DND-41 (cell line): ENCODE results near the gene ALDH9A1.

Experiments
- ATAC-seq: fragments of 200-7000 bp; cut with Tn5 transposase; 3 replicates; pipeline ENCODE4 v1.9.1; 2021; ENCODE audit warnings: low read depth; ENCODE audit not compliant: insufficient read depth
- DNase-seq: peaks from one replicate; pipeline ENCODE4 v3.0.0-alpha.2; 2020
- H2AFZ ChIP-seq: 2 replicates; pipeline ENCODE4 v1.6.0; 2012; ENCODE audit warnings: low read depth, low read length
- H3K27ac ChIP-seq: 2 replicates; pipeline ENCODE4 v1.5.1; 2012; ENCODE audit warnings: low read length, inconsistent platforms
- H3K27me3 ChIP-seq: fragments of 200-600 bp; sonication (generic); 2 replicates; pipeline ENCODE4 v1.6.0; 2012; ENCODE audit warnings: low read length, mild to moderate bottlenecking, inconsistent platforms; ENCODE audit not compliant: insufficient read depth, poor library complexity
- H3K36me3 ChIP-seq: 2 replicates; pipeline ENCODE4 v1.5.1; 2012; ENCODE audit warnings: low read length, inconsistent platforms; ENCODE audit not compliant: insufficient read depth
- H3K4me1 ChIP-seq: 2 replicates; pipeline ENCODE4 v1.5.1; 2012; ENCODE audit warnings: mild to moderate bottlenecking, low read length; ENCODE audit not compliant: insufficient read depth
- H3K4me2 ChIP-seq: 2 replicates; pipeline ENCODE4 v1.6.0; 2012; ENCODE audit warnings: mild to moderate bottlenecking, moderate library complexity, low read length, inconsistent platforms; ENCODE audit not compliant: insufficient read depth
- H3K4me3 ChIP-seq, 2 experiments: fragments of 200-600 bp in 1 of 2; shearing (Covaris generic) in 1 of 2; 2 replicates each; pipeline ENCODE4 v1.5.1; 2012 to 2016; ENCODE audit warnings: inconsistent platforms in 2 of 2, low read length in 2 of 2, mild to moderate bottlenecking in 2 of 2, low read depth in 1 of 2, moderate library complexity in 1 of 2
- H3K79me2 ChIP-seq: 2 replicates; pipeline ENCODE4 v1.6.0; 2012; ENCODE audit warnings: low read length, inconsistent platforms; ENCODE audit not compliant: insufficient read depth
- H3K9ac ChIP-seq: 2 replicates; pipeline ENCODE4 v1.6.0; 2012; ENCODE audit warnings: low read depth, mild to moderate bottlenecking, inconsistent platforms, low read length, moderate library complexity
- H3K9me3 ChIP-seq: 2 replicates; pipeline ENCODE4 v1.5.1; 2012; ENCODE audit warnings: low read length, moderate library complexity, mild to moderate bottlenecking, inconsistent platforms; ENCODE audit not compliant: insufficient read depth, severe bottlenecking
- H4K20me1 ChIP-seq: 2 replicates; pipeline ENCODE4 v1.6.0; 2012; ENCODE audit warnings: low read length; ENCODE audit not compliant: insufficient read depth
- EZH2 ChIP-seq: IDR thresholded peaks from 3 replicates; pipeline ENCODE4 v1.6.1; 2012; ENCODE audit warnings: borderline replicate concordance, low read depth, mild to moderate bottlenecking, moderate library complexity, low read length, inconsistent platforms; ENCODE audit not compliant: severe bottlenecking
- TF ChIP-seq, protein P1 (sequence below): IDR thresholded peaks from 2 replicates; pipeline ENCODE4 v1.5.1; 2012; ENCODE audit warnings: borderline replicate concordance, low read length, moderate library complexity, mild to moderate bottlenecking; ENCODE audit not compliant: poor library complexity, severe bottlenecking; ENCODE audit errors: extremely low read depth

ALDH9A1 gene

GRCh38 chr1:165674599-165674998 is 23.8 kb downstream of the ALDH9A1 start:
- DNase-seq (no peak), ATAC-seq (no peak)
- H3K27me3 ChIP-seq: no peaks in the 10 kb centered on the region
- no peaks in the 10 kb centered on the region for H4K20me1 ChIP-seq
- H3K27ac ChIP-seq: no peak overlapping the region
- no peak overlapping the region for H3K9ac ChIP-seq
- H3K4me3 ChIP-seq: no peak overlapping the region
- no peak overlapping the region for H2AFZ ChIP-seq
- H3K79me2 ChIP-seq: no peaks in the 10 kb centered on the region
- no peak overlapping the region for H3K4me2 ChIP-seq
- no peaks in the 10 kb centered on the region for H3K4me1 ChIP-seq
- no peak for TF ChIP-seq EZH2
- H3K9me3 ChIP-seq: no peaks in the 10 kb centered on the region
- peaks cover 76% of the 10 kb centered on the region for H3K36me3 ChIP-seq

- TF ChIP-seq, protein P1, sequence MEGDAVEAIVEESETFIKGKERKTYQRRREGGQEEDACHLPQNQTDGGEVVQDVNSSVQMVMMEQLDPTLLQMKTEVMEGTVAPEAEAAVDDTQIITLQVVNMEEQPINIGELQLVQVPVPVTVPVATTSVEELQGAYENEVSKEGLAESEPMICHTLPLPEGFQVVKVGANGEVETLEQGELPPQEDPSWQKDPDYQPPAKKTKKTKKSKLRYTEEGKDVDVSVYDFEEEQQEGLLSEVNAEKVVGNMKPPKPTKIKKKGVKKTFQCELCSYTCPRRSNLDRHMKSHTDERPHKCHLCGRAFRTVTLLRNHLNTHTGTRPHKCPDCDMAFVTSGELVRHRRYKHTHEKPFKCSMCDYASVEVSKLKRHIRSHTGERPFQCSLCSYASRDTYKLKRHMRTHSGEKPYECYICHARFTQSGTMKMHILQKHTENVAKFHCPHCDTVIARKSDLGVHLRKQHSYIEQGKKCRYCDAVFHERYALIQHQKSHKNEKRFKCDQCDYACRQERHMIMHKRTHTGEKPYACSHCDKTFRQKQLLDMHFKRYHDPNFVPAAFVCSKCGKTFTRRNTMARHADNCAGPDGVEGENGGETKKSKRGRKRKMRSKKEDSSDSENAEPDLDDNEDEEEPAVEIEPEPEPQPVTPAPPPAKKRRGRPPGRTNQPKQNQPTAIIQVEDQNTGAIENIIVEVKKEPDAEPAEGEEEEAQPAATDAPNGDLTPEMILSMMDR: no peak
- TF ChIP-seq EZH2: no peak
- DNase-seq (no peak), ATAC-seq (no peak)
- Histone ChIP-seq H3K9ac (no peak overlapping the region), H3K4me2 (no peak overlapping the region), H3K9me3 (no peaks in the 10 kb centered on the region), H3K27ac (no peak overlapping the region), H3K79me2 (no peaks in the 10 kb centered on the region), H3K27me3 (no peaks in the 10 kb centered on the region), H3K4me1 (no peaks in the 10 kb centered on the region), H3K4me3 (no peak overlapping the region), H4K20me1 (no peaks in the 10 kb centered on the region), H2AFZ (no peak overlapping the region), H3K36me3 (peaks cover 85% of the 10 kb centered on the region)
Measured at GRCh38 chr1:165671526-165671925, 26.8 kb downstream of the ALDH9A1 start.

- H3K4me2 ChIP-seq: no peak overlapping the region
- no peak for ATAC-seq
- no peak overlapping the region for H3K9ac ChIP-seq
- DNase-seq: no peak
- H3K4me1 ChIP-seq: no peaks in the 10 kb centered on the region
- no peak overlapping the region for H3K4me3 ChIP-seq
- no peak overlapping the region for H3K27ac ChIP-seq
- no peak overlapping the region for H2AFZ ChIP-seq
- no peaks in the 10 kb centered on the region for H4K20me1 ChIP-seq
- H3K36me3 ChIP-seq: peaks cover 95% of the 10 kb centered on the region
- H3K9me3 ChIP-seq: no peaks in the 10 kb centered on the region
- no peaks in the 10 kb centered on the region for H3K27me3 ChIP-seq
- H3K79me2 ChIP-seq: no peaks in the 10 kb centered on the region
- TF ChIP-seq, protein P1: no peak
- TF ChIP-seq EZH2: no peak
Measured at GRCh38 chr1:165668184-165668583, 30.2 kb downstream of the ALDH9A1 start.

GRCh38 chr1:165666152-165666825 is 32.1 kb downstream of the ALDH9A1 start:
- Histone ChIP-seq H3K79me2 (no peaks in the 10 kb centered on the region), H3K4me3 (no peak overlapping the region), H3K4me1 (no peaks in the 10 kb centered on the region), H3K9me3 (no peaks in the 10 kb centered on the region), H3K27ac (no peak overlapping the region), H3K36me3 (peaks cover 95% of the 10 kb centered on the region), H3K4me2 (no peak overlapping the region), H4K20me1 (no peaks in the 10 kb centered on the region), H2AFZ (no peak overlapping the region), H3K27me3 (no peaks in the 10 kb centered on the region), H3K9ac (no peak overlapping the region)
- DNase-seq: no peak
- no peak for TF ChIP-seq EZH2
- TF ChIP-seq, protein P1: no peak
- no peak for ATAC-seq
